NCI-H2107 treated with DMSO at 0.1 percent for 48 hours (cell line): ENCODE data around the gene RNF13.
A peak's percentile ranks its signal among the peaks of the same experiment; 100 is the strongest.
"Not testable (repeated sequence)": the region's sequence is repeated elsewhere in the genome, so short reads cannot be mapped to it uniquely, and the experiment has no call there.

Experiments
- DNase-seq: peaks from one replicate; lab custom pipeline; 2025; ENCODE audit not compliant: unreplicated experiment; lab: John Stamatoyannopoulos, UW

RNF13 gene

GRCh38 chr3:149800693-149801092 lies 12.3 kb upstream of the RNF13 start:
- no peak for DNase-seq

- DNase-seq: no peak
Observed at GRCh38 chr3:149801195-149801594, 11.8 kb upstream of the RNF13 start.

DNA sequence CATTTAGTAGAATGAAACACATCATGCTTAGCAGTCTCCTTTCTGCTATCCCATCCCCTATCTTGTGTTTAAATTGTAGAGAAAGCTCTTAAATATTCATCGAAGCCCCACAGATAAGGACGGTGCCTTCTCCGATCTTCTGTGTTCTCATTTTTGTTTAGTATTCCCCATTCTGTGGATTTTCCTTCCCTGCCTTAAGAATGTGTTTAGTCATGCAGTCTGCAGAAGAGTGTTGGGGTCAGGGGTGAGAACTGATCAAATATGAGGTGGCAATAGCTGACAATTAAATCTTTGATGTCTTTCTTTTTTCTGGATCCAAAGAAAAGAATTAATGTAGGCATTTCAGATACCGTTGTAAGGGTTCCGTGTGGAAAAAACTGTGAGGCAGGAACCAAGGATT lies 11.4 kb upstream of the RNF13 start:
- DNase-seq: no peak

DNA sequence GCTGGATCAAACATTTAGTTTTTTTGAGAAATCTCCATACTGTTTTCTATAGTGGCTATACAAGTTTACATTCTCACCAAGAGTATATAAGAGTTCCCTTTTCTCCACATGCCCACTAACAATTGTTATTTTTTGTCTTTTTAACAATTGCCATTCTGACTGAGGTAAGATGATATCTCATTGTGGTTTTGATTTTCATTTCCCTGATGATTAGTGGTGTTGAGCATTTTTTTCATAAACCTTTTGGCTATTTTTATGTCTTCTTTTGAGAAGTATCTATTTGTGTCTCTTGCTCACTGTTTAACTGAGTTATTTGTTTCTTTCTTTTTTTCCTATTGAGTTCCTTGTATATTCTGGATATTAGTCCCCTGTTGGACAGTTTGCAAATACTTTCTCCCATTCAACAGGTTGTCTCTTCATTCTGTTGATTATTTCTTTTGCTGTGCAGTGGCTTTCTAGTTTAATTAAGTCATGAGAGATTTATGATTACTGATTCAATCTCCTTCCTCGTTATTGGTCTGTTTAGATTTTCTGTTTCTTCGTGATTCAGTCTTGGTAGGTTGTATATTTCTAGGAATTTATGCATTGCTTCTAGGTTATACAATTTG lies 6.7 kb upstream of the RNF13 start:
- DNase-seq: no peak

- DNase-seq: peak; percentile 44
Observed at GRCh38 chr3:149808209-149808829, 4.7 kb upstream of the RNF13 start.

GRCh38 chr3:149809699-149810098 lies 3.3 kb upstream of the RNF13 start:
- no peak for DNase-seq

DNA sequence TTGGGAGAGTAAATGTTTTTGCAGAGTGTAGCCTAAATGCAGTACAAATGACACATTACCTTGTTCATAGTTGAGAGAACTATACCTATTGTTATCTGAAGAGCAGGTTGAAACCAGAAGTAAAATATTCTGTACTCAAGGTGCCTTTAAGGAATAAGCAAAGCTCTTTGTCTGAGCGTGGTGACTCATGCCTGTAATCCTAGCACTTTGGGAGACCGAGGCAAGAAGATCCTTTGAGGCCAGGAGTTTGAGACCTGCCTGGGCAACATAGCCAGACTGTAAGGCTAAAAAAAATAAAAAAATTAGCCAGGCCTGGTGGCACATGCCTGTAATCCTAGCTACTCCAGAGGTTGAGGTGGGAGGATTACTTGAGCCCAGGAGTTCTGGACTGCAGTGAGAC lies 2.2 kb upstream of the RNF13 start:
- no peak for DNase-seq

- no peak for DNase-seq
Observed at GRCh38 chr3:149812165-149812605, 830 bp upstream of the RNF13 start.

DNA sequence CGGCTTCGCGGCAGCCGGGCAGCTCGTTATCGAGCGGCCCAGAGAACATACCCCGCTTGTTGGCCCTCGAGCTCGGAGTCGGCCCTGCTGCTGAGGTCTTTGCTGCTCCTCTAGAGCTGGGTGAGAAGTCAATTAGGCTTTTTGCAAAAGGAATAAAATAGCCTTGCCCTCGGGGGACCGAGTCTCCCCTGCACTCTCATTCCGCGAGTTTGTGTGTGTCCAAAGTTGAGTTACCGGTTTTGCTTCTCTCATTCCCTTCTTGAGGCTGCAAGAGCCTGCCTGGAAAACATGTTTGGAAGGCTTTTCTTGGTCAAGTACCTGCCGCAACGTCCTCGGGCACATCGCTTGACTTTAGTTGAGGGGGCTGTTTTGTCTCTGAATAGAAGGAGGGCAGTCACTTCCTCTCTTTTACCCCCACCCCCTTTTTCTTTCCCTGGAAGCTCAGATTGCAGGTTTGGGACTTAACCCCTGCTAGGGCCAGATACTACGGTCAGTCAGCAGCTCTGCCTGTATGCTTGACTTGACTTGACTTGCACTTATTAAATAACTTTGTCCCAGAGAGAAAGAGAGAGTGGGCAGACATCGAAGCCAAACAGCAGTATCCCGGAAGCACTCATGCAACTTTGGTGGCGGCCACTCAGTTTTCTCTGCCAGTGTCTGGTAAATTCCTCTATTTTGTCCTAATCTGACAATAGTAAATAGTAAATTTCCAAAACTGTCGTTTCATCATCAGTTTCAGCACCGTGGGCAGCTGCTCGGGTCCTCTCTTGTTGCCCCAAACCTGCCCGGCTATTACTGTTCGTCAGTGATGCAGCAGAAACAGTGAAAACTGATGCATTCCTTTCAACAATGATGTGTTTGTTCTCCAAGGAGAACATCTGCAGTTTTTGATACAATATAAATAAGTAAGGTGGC lies 609 bp downstream of the RNF13 start:
- peak; percentile 72 for DNase-seq

DNA sequence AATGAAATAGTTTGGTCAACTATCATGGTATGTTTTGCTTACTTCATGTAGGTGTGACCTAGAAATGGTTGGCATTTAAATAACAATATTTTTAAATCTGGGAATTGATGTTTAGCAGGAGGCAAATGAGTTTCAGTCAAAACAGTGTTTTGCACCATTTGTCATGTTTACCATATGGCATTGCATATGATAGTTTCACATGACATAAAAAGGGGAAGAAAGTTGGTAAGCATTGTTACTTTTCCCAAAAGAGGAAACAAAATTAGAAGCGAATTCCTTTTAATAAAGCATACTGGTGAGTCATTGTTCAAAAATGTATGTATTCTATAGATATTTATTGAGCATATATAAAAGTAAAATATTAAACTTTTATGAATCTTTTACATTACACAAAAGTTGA lies 2.3 kb downstream of the RNF13 start:
- no peak for DNase-seq

- DNase-seq: no peak
Observed at GRCh38 chr3:149815728-149816127, 2.7 kb downstream of the RNF13 start.

GRCh38 chr3:149816311-149816710 lies 3.3 kb downstream of the RNF13 start:
- DNase-seq: no peak

- no peak for DNase-seq
Observed at GRCh38 chr3:149816986-149817385, 4.0 kb downstream of the RNF13 start.

DNA sequence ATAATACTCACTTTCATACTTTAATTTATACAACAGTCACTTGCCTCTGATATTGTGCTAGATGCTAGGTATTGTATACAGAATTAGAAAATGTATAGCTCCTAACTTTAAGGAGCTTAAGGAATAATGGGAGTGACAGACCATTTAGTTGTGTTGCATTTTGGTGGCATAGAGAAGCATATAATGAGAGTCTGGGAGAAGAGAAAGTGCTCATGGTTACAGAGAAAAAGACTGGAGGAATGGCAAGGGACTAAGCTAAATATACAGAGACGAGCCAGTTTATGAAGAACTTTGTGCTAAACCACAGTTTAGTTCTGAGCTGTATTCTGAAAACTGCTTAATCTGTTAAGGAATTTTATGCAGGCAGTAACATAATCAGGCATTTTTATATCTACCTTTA lies 6.4 kb downstream of the RNF13 start:
- DNase-seq: no peak

GRCh38 chr3:149820183-149820582 lies 7.2 kb downstream of the RNF13 start:
- no peak for DNase-seq

DNA sequence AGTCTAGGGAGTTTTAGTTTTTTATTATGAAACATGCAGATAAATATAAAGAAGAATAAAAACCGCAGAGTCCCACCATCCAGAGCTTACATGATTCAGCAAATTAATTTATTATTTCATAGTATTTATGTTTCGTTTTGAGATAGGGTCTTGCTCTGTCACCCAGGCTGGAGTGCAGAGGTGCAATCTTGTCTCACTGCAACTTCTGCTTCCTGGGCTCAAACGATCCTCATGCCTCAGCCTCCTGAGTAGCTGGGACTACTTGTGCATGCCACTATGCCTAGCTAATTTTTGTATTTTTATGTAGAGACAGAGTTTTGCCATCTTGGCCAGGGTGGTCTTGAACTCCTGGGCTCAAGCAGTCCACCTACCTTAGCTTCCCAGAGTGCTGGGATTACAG lies 13.6 kb downstream of the RNF13 start:
- DNase-seq: no peak

DNA sequence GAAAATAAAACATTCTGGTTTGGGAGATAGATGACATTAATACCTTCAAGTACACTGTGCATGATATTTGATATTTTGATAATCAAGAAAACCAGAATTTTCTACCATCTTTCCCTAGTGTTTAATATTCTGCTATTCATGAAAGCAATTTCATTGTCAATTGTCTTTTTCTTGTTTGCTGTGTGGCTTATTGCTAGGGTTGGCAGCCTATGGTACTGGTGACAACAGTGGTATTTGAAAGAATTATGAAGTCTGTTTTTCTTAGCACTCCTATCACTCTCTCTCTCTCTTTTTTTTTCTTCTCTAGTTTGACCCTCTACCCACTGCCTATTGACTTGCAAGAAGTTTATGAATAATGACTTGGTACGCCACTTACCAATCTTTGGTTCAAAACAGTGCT lies 15.4 kb downstream of the RNF13 start:
- DNase-seq: no peak

GRCh38 chr3:149829631-149830030 lies 16.6 kb downstream of the RNF13 start:
- not testable (repeated sequence) for DNase-seq

DNA sequence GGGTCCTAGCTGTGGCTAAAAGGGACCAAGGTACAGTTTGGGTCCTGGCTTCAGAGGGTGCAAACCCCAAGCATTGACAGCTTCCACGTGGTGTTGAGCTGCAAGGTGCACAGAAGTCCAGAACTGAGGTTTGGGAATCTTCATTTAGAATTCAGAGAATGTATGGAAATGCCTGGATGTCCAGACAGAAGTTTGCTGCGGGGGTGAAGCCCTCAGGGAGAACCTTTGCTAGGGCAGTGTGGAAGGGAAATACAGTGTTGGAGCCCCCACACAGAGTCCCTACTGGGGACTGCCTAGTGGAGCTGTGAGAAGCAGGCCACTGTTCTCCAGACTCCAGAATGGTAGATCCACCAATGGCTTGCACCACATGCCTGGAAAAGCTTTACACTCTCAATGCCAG lies 17.9 kb downstream of the RNF13 start:
- DNase-seq: no peak

DNA sequence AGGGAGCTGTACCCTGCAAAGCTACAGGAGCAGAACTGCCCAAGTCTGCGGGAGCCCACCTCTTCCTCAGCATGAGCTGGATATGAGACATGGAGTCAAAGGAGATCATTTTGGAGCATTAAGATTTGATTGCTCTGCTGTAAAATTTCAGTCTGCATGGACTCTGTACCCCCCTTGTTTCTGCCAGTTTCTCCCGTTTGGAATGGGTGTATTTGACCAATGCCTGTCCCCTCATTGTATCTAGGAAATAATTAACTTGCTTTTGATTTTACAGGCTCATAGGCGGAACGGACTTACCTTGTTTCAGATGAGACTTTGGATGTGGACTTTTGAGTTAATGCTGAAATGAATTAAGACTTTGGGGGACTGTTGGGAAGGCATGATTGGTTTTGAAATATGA lies 18.3 kb downstream of the RNF13 start:
- DNase-seq: no peak

DNA sequence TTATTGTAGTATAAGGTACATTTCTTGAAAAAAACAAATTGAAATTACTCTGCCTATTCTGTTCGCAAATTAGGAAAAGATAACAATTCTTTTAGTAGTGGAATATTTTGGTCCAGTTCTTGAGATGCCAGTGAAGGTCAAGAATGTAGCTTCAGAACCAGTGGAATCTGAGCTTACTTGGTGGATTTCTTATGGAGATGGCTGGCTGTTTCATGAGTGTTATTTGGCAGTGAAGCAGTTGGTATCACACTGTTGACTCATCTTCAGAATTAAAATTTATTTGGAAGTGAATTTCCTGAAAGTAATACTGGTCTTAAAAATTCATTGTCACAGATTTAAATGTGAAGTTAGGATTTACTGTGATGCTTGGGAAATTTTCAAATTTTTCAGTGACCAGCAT lies 19.1 kb downstream of the RNF13 start:
- DNase-seq: no peak

DNA sequence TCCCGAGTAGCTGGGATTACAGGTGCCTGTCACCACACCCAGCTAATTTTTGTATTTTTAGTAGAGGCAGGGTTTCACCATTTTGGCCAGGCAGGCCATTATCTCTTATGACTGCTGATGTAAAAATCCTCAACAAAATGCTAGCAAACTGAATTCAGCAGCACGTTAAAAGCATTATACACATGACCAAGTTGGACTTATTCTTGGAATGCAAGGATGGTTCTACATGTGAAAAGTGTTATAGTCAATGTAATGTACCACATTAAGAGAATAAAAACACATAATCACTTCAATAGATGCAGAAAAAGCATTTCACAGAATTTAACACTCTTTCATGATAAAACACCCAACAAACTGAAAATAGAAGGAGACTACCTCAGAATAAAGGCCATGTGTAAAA lies 20.2 kb downstream of the RNF13 start:
- no peak for DNase-seq
